ENCODE data around the gene NLK.
"Not testable (repeated sequence)": the region's sequence is repeated elsewhere in the genome, so short reads cannot be mapped to it uniquely, and the experiment has no call there.

The NLK gene

DNA sequence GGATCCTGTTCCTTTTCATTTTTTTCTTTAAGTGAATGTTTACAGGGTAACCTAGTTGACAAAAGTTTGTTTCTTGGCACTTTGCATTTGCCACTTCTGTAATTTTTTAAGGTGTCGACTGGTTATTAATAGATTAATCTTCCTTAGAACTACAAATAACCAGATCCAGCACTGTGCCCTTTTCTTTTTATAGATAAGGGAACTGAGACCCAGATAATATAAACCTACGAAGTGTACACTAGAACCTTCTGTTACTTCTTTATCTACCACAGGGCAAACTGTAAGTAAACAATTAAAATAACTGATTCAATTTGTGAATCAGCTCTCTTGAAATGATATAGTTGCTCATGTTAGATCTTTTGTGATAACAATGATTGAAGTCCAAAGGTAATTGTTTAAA lies 55.4 kb downstream of the NLK start:
- Histone ChIP-seq H3K9me3 (ENCODE audit: low read length) (no peaks in the 10 kb centered on the region), H3K27ac (ENCODE audit: low read depth, low read length) (no peak overlapping the region), H3K27me3 (ENCODE audit: control insufficient read depth in 1 of 2, insufficient read depth in 2 of 2, low read length in 2 of 2) (no peaks in the 10 kb centered on the region), H3K4me1 (ENCODE audit: insufficient read depth, low read length) (peaks cover 10% of the 10 kb centered on the region), H3K9ac (ENCODE audit: low read length) (no peak overlapping the region), H3K4me3 (ENCODE audit: low read depth in 1 of 2, low read length in 2 of 2) (no peak overlapping the region), H3K36me3 (ENCODE audit: insufficient read depth, low read length) (no peaks in the 10 kb centered on the region)

DNA sequence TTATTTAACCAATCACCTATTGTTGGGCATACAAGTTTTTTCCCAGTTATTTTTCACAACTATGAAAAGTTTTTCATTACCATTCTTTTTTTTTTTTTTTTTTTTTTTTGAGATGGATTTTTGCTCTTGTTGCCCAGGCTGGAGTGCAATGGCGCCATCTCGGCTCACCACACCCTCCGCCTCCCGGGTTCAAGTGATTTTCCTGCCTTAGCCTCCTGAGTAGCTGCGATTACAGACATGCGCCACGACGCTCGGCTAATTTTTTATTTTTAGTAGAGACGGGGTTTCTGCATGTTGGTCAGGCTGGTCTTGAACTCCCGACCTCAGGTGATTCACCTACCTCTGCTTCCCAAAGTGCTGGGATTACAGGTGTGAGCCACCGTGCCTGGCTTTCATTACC lies 56.1 kb downstream of the NLK start:
- H3K9ac ChIP-seq (ENCODE audit: low read length); H3K9me3 ChIP-seq (ENCODE audit: low read length); H3K4me3 ChIP-seq (ENCODE audit: low read depth in 1 of 2, low read length in 2 of 2); H3K27me3 ChIP-seq (ENCODE audit: control insufficient read depth in 1 of 2, insufficient read depth in 2 of 2, low read length in 2 of 2); H3K4me1 ChIP-seq (ENCODE audit: insufficient read depth, low read length); H3K36me3 ChIP-seq (ENCODE audit: insufficient read depth, low read length); H3K27ac ChIP-seq (ENCODE audit: low read depth, low read length): not testable (repeated sequence)

DNA sequence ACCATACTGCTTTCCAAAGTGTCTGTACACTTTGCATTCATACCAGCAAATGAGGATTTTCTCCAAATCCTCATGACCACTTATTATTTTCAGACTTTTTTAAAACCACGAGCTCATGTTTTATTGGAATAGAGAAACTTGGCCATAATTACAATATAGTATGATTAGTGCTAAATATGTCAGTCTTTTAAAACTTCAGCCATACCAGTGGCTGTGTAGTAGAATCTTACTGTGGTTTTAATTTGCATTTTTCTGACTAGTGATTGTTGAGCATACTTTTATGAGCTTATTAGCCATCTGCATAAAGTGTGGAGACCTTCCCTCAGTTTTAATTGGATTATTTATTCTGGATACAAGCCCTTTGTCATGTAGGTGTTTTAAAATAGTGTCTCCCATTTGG lies 57.8 kb downstream of the NLK start:
- no peak overlapping the region for H3K27ac ChIP-seq (ENCODE audit: low read depth, low read length)
- no peaks in the 10 kb centered on the region for H3K36me3 ChIP-seq (ENCODE audit: insufficient read depth, low read length)
- no peaks in the 10 kb centered on the region for H3K27me3 ChIP-seq (ENCODE audit: control insufficient read depth in 1 of 2, insufficient read depth in 2 of 2, low read length in 2 of 2)
- H3K4me1 ChIP-seq (ENCODE audit: insufficient read depth, low read length): peaks cover 10% of the 10 kb centered on the region
- H3K9ac ChIP-seq (ENCODE audit: low read length): no peak overlapping the region
- no peak overlapping the region for H3K4me3 ChIP-seq (ENCODE audit: low read depth in 1 of 2, low read length in 2 of 2)
- H3K9me3 ChIP-seq (ENCODE audit: low read length): no peaks in the 10 kb centered on the region

DNA sequence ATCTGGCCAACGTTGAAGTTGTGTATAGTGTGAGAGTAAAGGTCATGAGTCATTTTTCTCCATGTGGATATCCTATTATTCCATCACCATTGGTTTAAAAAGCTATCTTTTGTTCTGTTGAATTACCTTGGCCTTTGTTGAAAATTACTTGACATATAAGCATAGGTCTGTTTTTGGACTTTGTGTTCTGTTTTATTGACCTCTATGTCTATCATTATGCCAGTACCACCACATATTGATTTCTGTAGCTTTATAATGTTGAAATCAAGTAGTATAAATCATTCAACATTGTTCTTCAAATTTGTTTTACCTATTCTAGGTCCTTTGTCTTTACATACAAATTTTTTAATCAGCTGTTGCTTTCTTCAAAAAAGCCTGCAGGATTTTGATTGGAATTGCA lies 58.5 kb downstream of the NLK start:
- no peaks in the 10 kb centered on the region for H3K9me3 ChIP-seq (ENCODE audit: low read length)
- no peak overlapping the region for H3K27ac ChIP-seq (ENCODE audit: low read depth, low read length)
- H3K36me3 ChIP-seq (ENCODE audit: insufficient read depth, low read length): no peaks in the 10 kb centered on the region
- no peak overlapping the region for H3K4me3 ChIP-seq (ENCODE audit: low read depth in 1 of 2, low read length in 2 of 2)
- H3K27me3 ChIP-seq (ENCODE audit: control insufficient read depth in 1 of 2, insufficient read depth in 2 of 2, low read length in 2 of 2): no peaks in the 10 kb centered on the region
- H3K9ac ChIP-seq (ENCODE audit: low read length): no peak overlapping the region
- peaks cover 10% of the 10 kb centered on the region for H3K4me1 ChIP-seq (ENCODE audit: insufficient read depth, low read length)

DNA sequence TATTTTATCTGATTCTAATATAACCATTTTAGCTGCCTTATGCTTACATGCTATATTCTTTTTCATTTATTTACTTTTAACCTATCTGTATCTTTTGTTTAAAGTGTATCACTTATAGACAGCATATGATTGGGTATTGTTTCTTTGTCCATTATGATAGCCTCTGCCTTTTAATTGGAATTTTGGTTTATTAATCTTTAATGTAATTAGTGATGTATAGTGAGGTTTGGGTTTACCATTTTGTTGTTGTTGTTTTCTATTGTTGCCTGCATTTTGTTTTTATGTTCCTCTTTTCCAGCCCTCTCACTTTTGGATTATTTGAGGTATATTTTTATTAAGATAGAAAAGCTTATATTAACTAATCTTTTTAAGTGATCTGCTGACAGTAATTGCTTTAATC lies 59.4 kb downstream of the NLK start:
- H3K4me1 ChIP-seq (ENCODE audit: insufficient read depth, low read length): peaks cover 6% of the 10 kb centered on the region
- no peaks in the 10 kb centered on the region for H3K36me3 ChIP-seq (ENCODE audit: insufficient read depth, low read length)
- no peak overlapping the region for H3K4me3 ChIP-seq (ENCODE audit: low read depth in 1 of 2, low read length in 2 of 2)
- no peaks in the 10 kb centered on the region for H3K27me3 ChIP-seq (ENCODE audit: control insufficient read depth in 1 of 2, insufficient read depth in 2 of 2, low read length in 2 of 2)
- no peak overlapping the region for H3K27ac ChIP-seq (ENCODE audit: low read depth, low read length)
- no peak overlapping the region for H3K9ac ChIP-seq (ENCODE audit: low read length)
- H3K9me3 ChIP-seq (ENCODE audit: low read length): no peaks in the 10 kb centered on the region

DNA sequence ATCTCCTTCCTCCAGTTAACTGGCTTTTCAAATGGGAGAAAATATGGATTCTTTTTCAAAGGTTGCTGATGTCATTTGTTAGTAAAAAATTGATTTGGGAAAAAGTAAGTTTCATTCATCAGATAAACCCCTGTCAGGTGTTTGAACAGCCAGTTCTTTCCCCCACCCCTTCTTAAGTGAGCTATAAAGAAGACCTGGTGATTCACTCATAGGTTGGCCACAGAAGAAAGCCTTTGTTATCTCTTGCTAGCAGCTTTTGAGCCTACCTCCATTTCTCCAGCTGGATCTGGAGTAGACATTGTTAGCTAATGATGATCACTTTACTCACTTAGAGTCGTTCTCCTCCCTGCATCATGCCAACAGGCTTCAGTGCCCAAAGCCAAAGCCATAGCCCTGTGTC lies 63.0 kb downstream of the NLK start:
- Histone ChIP-seq H3K4me3 (ENCODE audit: low read depth in 1 of 2, low read length in 2 of 2) (no peak overlapping the region), H3K4me1 (ENCODE audit: insufficient read depth, low read length) (no peaks in the 10 kb centered on the region), H3K36me3 (ENCODE audit: insufficient read depth, low read length) (no peaks in the 10 kb centered on the region), H3K27me3 (ENCODE audit: control insufficient read depth in 1 of 2, insufficient read depth in 2 of 2, low read length in 2 of 2) (no peaks in the 10 kb centered on the region), H3K9me3 (ENCODE audit: low read length) (no peaks in the 10 kb centered on the region), H3K9ac (ENCODE audit: low read length) (no peak overlapping the region), H3K27ac (ENCODE audit: low read depth, low read length) (no peak overlapping the region)

DNA sequence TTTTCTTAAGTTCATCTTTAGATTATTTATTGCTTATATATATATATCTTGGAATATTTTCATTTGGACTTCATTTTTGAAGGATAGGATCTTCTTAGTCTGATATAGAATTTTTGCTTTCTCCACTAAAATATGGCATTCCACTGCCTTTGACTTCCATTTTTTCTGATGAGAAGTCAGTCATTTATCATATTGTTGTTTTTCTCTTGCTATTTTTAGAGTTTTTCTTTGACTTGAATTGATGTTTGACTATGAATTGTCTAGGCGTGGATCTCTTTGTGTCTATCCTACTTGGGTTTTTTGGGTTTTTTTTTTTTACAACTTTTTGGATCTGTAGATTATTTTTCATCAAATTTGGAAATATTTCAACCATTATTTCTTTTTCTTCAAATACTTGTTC lies 67.7 kb downstream of the NLK start:
- Histone ChIP-seq H3K36me3 (ENCODE audit: insufficient read depth, low read length) (no peaks in the 10 kb centered on the region), H3K27me3 (ENCODE audit: control insufficient read depth in 1 of 2, insufficient read depth in 2 of 2, low read length in 2 of 2) (no peaks in the 10 kb centered on the region), H3K9ac (ENCODE audit: low read length) (no peak overlapping the region), H3K9me3 (ENCODE audit: low read length) (no peaks in the 10 kb centered on the region), H3K4me3 (ENCODE audit: low read depth in 1 of 2, low read length in 2 of 2) (no peak overlapping the region), H3K4me1 (ENCODE audit: insufficient read depth, low read length) (peaks cover 6% of the 10 kb centered on the region), H3K27ac (ENCODE audit: low read depth, low read length) (no peak overlapping the region)

DNA sequence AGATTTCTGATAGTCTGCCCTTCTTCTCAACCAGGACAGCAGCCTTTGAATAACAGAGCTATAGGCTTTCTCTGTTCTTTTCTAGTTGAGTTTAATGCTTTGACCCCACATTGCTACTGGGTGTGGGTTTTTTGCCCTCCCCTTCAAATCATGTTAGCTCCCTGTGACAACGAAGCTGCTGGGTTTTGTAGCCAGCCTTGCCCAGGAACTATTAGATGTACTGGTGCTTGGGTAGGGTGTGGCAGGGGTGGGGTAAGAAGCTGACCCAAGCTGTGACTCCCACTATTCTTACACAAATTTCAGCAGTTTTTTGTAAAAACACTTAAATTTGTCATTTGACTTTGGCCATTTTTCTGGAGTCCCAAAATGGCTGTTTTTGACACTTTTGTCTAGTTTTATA lies 69.7 kb downstream of the NLK start:
- H3K36me3 ChIP-seq (ENCODE audit: insufficient read depth, low read length): no peaks in the 10 kb centered on the region

DNA sequence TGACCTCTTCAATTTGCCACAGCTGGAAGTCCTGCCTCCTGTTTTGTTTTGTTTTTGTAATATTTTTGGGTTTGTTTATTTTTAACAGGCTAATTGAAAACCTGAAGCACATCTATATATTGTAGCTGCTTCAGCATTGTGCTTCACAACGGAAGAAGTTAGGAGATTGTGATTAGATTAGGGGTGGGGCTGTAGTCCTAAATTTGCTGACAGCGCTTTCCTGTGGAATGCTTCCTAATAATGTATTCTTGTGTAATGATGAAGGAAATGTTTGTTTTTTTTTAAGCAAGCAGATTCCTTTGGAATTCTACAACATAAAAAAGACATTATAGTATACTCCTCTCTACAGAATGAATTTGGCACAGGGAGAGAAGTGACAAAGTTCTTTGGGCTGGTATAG lies 70.1 kb downstream of the NLK start:
- Histone ChIP-seq H3K27ac (ENCODE audit: low read depth, low read length) (no peak overlapping the region), H3K4me3 (ENCODE audit: low read depth in 1 of 2, low read length in 2 of 2) (no peak overlapping the region), H3K27me3 (ENCODE audit: control insufficient read depth in 1 of 2, insufficient read depth in 2 of 2, low read length in 2 of 2) (no peaks in the 10 kb centered on the region), H3K9me3 (ENCODE audit: low read length) (no peaks in the 10 kb centered on the region), H3K36me3 (ENCODE audit: insufficient read depth, low read length) (no peaks in the 10 kb centered on the region), H3K9ac (ENCODE audit: low read length) (no peak overlapping the region), H3K4me1 (ENCODE audit: insufficient read depth, low read length) (peaks cover 6% of the 10 kb centered on the region)

More for the DNA sequence above, 69.7 kb downstream of the NLK start:
- Histone ChIP-seq H3K4me1 (ENCODE audit: insufficient read depth, low read length) (peaks cover 6% of the 10 kb centered on the region), H3K9ac (ENCODE audit: low read length) (no peak overlapping the region), H3K27ac (ENCODE audit: low read depth, low read length) (no peak overlapping the region), H3K4me3 (ENCODE audit: low read depth in 1 of 2, low read length in 2 of 2) (no peak overlapping the region), H3K9me3 (ENCODE audit: low read length) (no peaks in the 10 kb centered on the region), H3K27me3 (ENCODE audit: control insufficient read depth in 1 of 2, insufficient read depth in 2 of 2, low read length in 2 of 2) (no peaks in the 10 kb centered on the region)

DNA sequence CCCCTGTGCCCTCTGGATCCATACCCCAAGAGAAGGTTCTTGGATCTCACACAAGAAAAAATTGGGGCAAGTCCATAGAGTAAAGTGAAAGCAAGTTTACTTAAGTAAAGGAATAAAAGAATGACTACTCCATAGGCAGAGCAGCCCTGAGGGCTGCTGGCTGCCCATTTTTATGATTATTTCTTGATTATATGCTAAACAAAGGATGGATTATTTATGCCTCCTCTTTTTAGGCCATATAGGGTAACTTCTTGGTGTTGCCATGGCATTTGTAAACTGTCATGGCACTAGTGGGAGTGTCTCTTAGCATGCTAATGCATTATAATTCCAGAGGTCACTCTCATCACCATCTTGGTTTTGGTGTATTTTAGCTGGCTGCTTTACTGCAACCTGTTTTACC lies 70.8 kb downstream of the NLK start:
- no peaks in the 10 kb centered on the region for H3K9me3 ChIP-seq (ENCODE audit: low read length)
- no peak overlapping the region for H3K9ac ChIP-seq (ENCODE audit: low read length)
- no peaks in the 10 kb centered on the region for H3K36me3 ChIP-seq (ENCODE audit: insufficient read depth, low read length)
- H3K27ac ChIP-seq (ENCODE audit: low read depth, low read length): no peak overlapping the region
- peaks cover 6% of the 10 kb centered on the region for H3K4me1 ChIP-seq (ENCODE audit: insufficient read depth, low read length)
- H3K4me3 ChIP-seq (ENCODE audit: low read depth in 1 of 2, low read length in 2 of 2): no peak overlapping the region
- no peaks in the 10 kb centered on the region for H3K27me3 ChIP-seq (ENCODE audit: control insufficient read depth in 1 of 2, insufficient read depth in 2 of 2, low read length in 2 of 2)

DNA sequence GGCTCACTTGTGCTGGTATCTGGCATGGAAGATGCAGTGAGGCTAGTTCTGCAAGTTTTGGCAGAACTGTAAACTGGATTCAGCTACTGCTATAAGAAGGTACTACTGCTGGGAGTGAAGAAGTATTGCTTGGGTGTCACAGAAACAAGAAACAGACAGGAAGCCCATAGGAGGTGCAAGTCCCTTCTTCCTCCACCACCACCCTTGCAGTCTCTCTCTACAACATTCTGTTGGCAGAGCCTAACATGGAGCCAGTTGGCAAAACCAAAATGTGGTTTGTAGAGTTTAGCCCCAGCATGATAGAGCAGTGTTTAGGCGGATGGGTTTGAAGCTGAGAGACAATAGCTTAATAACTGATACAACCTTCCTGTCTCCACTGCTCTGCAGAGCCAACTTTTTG lies 72.6 kb downstream of the NLK start:
- no peaks in the 10 kb centered on the region for H3K9me3 ChIP-seq (ENCODE audit: low read length)
- H3K4me1 ChIP-seq (ENCODE audit: insufficient read depth, low read length): peaks cover 6% of the 10 kb centered on the region
- no peak overlapping the region for H3K4me3 ChIP-seq (ENCODE audit: low read depth in 1 of 2, low read length in 2 of 2)
- H3K27me3 ChIP-seq (ENCODE audit: control insufficient read depth in 1 of 2, insufficient read depth in 2 of 2, low read length in 2 of 2): no peaks in the 10 kb centered on the region
- H3K9ac ChIP-seq (ENCODE audit: low read length): no peak overlapping the region
- no peaks in the 10 kb centered on the region for H3K36me3 ChIP-seq (ENCODE audit: insufficient read depth, low read length)
- H3K27ac ChIP-seq (ENCODE audit: low read depth, low read length): no peak overlapping the region

DNA sequence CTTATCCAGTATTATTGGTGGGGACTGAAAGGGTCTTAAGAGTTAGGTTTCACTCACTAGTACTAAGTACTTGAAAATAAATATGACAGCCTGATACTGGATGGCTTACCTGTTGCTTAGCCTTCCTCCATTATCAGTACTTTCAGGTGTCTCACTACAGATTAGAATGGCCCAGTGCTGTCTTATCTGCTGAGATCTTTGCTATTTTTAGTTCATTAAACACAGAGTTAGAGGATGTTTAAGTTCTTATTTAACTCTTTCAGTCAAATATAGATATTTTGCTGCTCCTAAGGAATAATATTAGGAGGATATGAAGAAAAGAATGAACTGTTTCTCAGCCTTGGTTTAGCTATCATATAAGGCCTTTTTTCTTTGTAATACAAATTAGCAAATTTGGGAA lies 74.8 kb downstream of the NLK start:
- no peak overlapping the region for H3K27ac ChIP-seq (ENCODE audit: low read depth, low read length)
- no peak overlapping the region for H3K4me3 ChIP-seq (ENCODE audit: low read depth in 1 of 2, low read length in 2 of 2)
- H3K9me3 ChIP-seq (ENCODE audit: low read length): no peaks in the 10 kb centered on the region
- no peak overlapping the region for H3K9ac ChIP-seq (ENCODE audit: low read length)
- H3K27me3 ChIP-seq (ENCODE audit: control insufficient read depth in 1 of 2, insufficient read depth in 2 of 2, low read length in 2 of 2): no peaks in the 10 kb centered on the region
- peaks cover 5% of the 10 kb centered on the region for H3K4me1 ChIP-seq (ENCODE audit: insufficient read depth, low read length)
- no peaks in the 10 kb centered on the region for H3K36me3 ChIP-seq (ENCODE audit: insufficient read depth, low read length)
